ENCODE data around the gene RASAL2. TPM values are rescaled to one million over a fixed set of nuclear protein-coding genes. Genes with fewer than 3 reads are reported as not detected.
"Not testable (repeated sequence)": the region's sequence is repeated elsewhere in the genome, so short reads cannot be mapped to it uniquely, and the experiment has no call there.

The RASAL2 gene
- total and polyA plus RNA-seq, 12 donors: 2.4 to 31.5 (median 15.0) TPM

DNA sequence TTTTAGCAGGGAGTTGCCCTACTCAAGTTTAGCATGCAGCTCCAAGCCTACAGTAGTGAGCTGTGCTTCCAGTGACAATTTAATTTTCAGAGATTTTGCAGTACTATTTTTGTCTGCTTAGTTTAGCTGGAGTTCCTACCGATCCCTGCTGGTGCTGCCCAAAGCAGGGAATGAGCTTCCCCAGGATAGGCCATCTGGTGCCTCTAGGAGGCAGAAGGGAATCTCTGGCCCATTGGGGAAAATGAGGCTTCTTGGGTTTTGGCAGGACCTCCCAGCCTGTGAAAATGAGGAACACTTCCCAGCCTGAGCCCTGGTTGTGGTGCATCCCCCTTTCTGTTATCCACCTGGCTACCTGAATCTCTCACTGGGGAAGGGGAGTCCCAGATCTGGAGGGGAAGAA is 149.2 kb downstream of the RASAL2 start:
- intact Hi-C loops (cut with DNase I): no loop called here
- TF ChIP-seq, protein P1, sequence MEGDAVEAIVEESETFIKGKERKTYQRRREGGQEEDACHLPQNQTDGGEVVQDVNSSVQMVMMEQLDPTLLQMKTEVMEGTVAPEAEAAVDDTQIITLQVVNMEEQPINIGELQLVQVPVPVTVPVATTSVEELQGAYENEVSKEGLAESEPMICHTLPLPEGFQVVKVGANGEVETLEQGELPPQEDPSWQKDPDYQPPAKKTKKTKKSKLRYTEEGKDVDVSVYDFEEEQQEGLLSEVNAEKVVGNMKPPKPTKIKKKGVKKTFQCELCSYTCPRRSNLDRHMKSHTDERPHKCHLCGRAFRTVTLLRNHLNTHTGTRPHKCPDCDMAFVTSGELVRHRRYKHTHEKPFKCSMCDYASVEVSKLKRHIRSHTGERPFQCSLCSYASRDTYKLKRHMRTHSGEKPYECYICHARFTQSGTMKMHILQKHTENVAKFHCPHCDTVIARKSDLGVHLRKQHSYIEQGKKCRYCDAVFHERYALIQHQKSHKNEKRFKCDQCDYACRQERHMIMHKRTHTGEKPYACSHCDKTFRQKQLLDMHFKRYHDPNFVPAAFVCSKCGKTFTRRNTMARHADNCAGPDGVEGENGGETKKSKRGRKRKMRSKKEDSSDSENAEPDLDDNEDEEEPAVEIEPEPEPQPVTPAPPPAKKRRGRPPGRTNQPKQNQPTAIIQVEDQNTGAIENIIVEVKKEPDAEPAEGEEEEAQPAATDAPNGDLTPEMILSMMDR (IDR thresholded peaks at IDR 0.05): no peak
- TF ChIP-seq POLR2A (IDR thresholded peaks at IDR 0.05): no peak
- WGBS, 4 donors: 73 to 95% (median 78%) methylated on average over 1 of the region's 1 CpG

DNA sequence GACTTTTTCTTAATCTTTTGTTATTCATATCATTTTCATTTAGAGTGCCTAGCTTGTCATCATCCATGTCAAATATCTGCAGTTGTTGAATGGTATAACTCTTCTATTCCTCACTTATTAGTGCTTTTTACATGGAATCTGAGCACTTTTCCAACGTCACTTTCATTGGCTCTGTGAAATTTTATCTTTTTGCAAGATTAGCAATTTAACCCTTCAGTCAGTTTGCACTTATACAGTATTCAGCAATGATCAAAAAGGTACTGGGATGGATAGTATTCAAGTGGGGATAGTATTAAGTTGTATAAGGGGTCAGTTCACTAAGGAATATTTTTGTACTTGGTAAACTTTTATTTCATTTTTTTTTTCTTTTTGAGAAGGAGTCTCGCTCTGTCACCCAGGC is 150.0 kb downstream of the RASAL2 start:
- intact Hi-C loops (cut with DNase I): no loop called here
- Histone ChIP-seq H3K9me3 (replicated peaks in 1 of 3) (peaks cover 0 to 11% (median 0%) of the 10 kb centered on the region in 3 donors), H3K36me3 (replicated peaks in 1 of 2) (no peaks in the 10 kb centered on the region), H3K27me3 (no peaks in the 10 kb centered on the region), H3K4me3 (no peak overlapping the region), H3K27ac (no peak overlapping the region), H3K4me1 (replicated peaks in 1 of 2) (peaks cover 0 to 5% of the 10 kb centered on the region in 2 donors)
- TF ChIP-seq, protein P1 (IDR thresholded peaks at IDR 0.05): no peak
- TF ChIP-seq POLR2A (IDR thresholded peaks at IDR 0.05): no peak
- 77 to 96% (median 80%) methylated on average over 2 of the region's 2 CpGs for WGBS, 4 donors
- no peak for DNase-seq

More for the DNA sequence above, 149.2 kb downstream of the RASAL2 start:
- Histone ChIP-seq H3K36me3 (replicated peaks in 1 of 2) (no peaks in the 10 kb centered on the region), H3K9me3 (replicated peaks in 1 of 3) (peaks cover 0 to 3% (median 0%) of the 10 kb centered on the region in 3 donors), H3K4me3 (no peak overlapping the region), H3K27ac (no peak overlapping the region), H3K27me3 (no peaks in the 10 kb centered on the region), H3K4me1 (replicated peaks in 1 of 2) (peaks cover 4 to 12% of the 10 kb centered on the region in 2 donors)
- no peak for DNase-seq

DNA sequence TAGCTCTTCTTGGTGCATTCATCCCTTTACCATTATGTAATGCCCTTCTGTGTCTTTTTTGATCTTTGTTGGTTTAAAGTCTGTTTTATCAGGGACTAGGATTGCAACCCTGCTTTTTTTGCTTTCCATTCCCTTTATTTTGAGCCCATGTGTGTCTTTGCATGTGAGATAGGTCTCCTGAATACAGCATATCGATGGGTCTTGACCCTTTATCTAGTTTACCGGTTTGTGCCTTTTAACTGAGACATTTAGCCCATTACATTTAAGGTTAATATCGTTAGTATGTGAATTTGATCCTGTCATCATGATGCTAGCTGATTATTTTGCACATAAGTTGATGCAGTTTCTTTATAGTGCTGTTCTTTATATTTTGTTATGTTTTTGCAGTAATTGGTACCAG is 154.4 kb downstream of the RASAL2 start:
- H3K27me3 ChIP-seq; H3K36me3 ChIP-seq (replicated peaks in 1 of 2); intact Hi-C loops (cut with DNase I); DNase-seq; H3K27ac ChIP-seq; H3K4me1 ChIP-seq (replicated peaks in 1 of 2); H3K4me3 ChIP-seq: not testable (repeated sequence)
- H3K9me3 ChIP-seq (replicated peaks in 1 of 3): peaks cover 0 to 16% (median 0%) of the 10 kb centered on the region in 3 donors
- 92 to 96% (median 96%) methylated on average over 3 of the region's 3 CpGs for WGBS, 4 donors

DNA sequence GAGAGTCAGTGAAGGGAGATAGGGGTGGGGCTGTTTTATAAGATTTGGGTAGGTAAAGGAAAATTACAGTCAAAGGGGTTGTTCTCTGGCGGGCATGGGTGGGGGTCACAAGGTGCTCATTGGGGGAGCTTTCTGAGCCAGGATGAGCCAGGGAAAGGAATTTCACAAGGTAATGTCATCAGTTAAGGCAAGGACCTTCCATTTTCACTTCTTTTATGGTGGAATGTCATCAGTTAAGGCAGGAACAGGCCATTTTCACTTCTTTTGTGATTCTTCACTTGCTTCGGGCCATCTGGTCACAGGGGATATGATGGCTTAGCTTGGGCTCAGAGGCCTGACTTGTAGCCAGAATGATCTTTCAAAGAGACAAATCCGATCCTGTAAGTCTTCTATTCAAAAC is 159.7 kb downstream of the RASAL2 start:
- H3K9me3 ChIP-seq (replicated peaks in 1 of 3): peaks cover 0 to 15% (median 0%) of the 10 kb centered on the region in 3 donors
- WGBS, 4 donors: 92 to 97% (median 95%) methylated on average over 3 of the region's 3 CpGs
- intact Hi-C loops (cut with DNase I); DNase-seq; H3K4me3 ChIP-seq; H3K27me3 ChIP-seq; H3K4me1 ChIP-seq (replicated peaks in 1 of 2); H3K27ac ChIP-seq; H3K36me3 ChIP-seq (replicated peaks in 1 of 2): not testable (repeated sequence)

DNA sequence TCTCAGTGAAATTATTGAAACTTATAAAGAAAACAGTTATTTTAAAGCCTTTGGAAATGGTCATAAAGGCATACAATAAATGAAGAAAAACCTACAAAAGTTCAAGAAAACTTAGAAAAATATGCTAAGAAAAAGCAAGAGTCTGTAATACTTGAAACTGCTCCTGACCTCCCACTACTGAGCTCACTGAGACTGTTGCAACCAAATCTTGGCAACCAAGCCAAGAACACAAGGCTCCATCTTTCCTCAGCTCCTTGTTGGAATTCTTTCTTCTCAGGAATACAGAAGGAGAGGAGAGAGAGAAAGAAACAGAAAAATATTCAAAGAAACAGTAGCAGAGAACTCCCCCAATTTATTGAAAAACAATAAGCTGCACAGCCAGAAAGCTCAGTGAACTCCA is 160.5 kb downstream of the RASAL2 start:
- intact Hi-C loops (cut with DNase I): no loop called here
- no peak overlapping the region for H3K4me3 ChIP-seq
- peaks cover 0 to 6% (median 0%) of the 10 kb centered on the region in 3 donors for H3K9me3 ChIP-seq (replicated peaks in 1 of 3)
- H3K4me1 ChIP-seq (replicated peaks in 1 of 2): no peaks in the 10 kb centered on the region
- no peak overlapping the region for H3K27ac ChIP-seq
- H3K36me3 ChIP-seq (replicated peaks in 1 of 2): no peaks in the 10 kb centered on the region
- TF ChIP-seq POLR2A (IDR thresholded peaks at IDR 0.05): no peak
- TF ChIP-seq, protein P1 (IDR thresholded peaks at IDR 0.05): no peak
- no peaks in the 10 kb centered on the region for H3K27me3 ChIP-seq
- DNase-seq: no peak

Measured in adrenal gland (tissue), 12 donors.